BJ (cell line): ENCODE results near the gene EML3. TPM values are rescaled to one million over a fixed set of nuclear protein-coding genes. Genes with fewer than 3 reads are reported as not detected.
"Not testable (repeated sequence)": the region's sequence is repeated elsewhere in the genome, so short reads cannot be mapped to it uniquely, and the experiment has no call there.

ENCODE experiments used
- CTCF ChIA-PET: fragments of 350-600 bp; formaldehyde crosslinking; extraction: SDS; loops from one replicate; lab custom pipeline; 2021; ENCODE audit warnings: antibody characterized with exemption, inconsistent platforms; lab: Yijun Ruan, JAX
- POLR2A ChIA-PET: fragments of 300-600 bp; sonication (Branson Sonifier 250); formaldehyde crosslinking; extraction: SDS; loops from one replicate; lab custom pipeline; 2021; ENCODE audit warnings: antibody characterized with exemption; lab: Charles Lee
- DNase-seq: peaks from one replicate; pipeline ENCODE4 v3.0.0-alpha.2; 2011; ENCODE audit warnings: low read depth
- H3K27me3 ChIP-seq: 2 replicates; pipeline ENCODE4 v1.6.0; 2011; ENCODE audit warnings: low read length; ENCODE audit not compliant: control insufficient read depth, insufficient read depth
- H3K36me3 ChIP-seq: 2 replicates; pipeline ENCODE4 v1.5.1; 2011; ENCODE audit warnings: low read length; ENCODE audit not compliant: control insufficient read depth, insufficient read depth
- H3K4me3 ChIP-seq: 2 replicates; pipeline ENCODE4 v1.5.1; 2011; ENCODE audit warnings: low read depth, mild to moderate bottlenecking, control low read depth, low read length
- CTCF ChIP-seq: IDR thresholded peaks from 2 replicates; pipeline ENCODE4 v1.5.1; 2011; ENCODE audit warnings: low read depth, mild to moderate bottlenecking, control low read depth, inconsistent platforms, low read length, moderate library complexity; ENCODE audit not compliant: insufficient read depth
- polyA plus RNA-seq: library from polyadenylated mRNA; depleted of rRNA; stranded (reverse); fragments of >200 nt; gene quantifications from 2 replicates; pipeline ENCODE4 v1.2.3, GENCODE V29; 2011

The EML3 gene
- polyA plus RNA-seq, 1 experiment: 26.5 TPM

- POLR2A ChIA-PET: no interaction called here
- DNase-seq: no peak
- CTCF ChIA-PET: interaction anchor here (0.6 to 4.6 kb wide), 7 partner anchors 9 to 175 kb away, joined by 3 to 31 read pairs (median 3); no protein-coding TSS in a partner anchor
- no peak overlapping the region for H3K4me3 ChIP-seq
- H3K36me3 ChIP-seq: peaks cover 29% of the 10 kb centered on the region
- no peaks in the 10 kb centered on the region for H3K27me3 ChIP-seq
- TF ChIP-seq CTCF: no peak
Measured at GRCh38 chr11:62569611-62570010, 43.0 kb downstream of the EML3 start.

DNA sequence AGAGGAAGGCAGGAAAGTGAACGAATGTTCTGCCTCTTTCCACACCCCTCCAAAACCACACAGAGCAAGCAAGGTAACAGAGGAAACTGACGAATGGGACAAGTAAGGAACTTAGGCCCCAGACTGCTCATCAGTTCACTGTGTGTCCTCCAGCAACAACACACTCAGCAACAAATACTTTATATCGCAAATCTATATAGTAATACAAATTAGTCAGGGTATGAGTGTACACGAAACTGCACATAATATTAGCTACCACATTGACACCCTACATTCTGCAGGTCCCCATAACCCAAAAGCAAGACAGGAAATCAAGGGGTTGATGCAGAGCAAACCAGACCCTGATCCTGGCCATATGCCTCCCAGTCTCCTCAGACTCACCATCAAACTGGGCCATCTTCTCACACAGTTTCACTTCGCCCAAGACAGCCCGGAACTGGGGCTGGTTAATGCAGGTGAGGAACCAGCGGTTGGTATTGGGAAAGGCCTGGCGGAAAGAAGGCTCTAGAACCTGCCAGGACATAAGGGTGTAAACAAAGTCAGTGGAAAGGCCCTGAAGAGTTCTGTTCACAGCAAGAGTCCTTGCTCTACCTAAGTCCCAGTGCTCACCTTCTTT lies 45.4 kb downstream of the EML3 start:
- Histone ChIP-seq H3K36me3 (peaks cover 32% of the 10 kb centered on the region), H3K4me3 (no peak overlapping the region), H3K27me3 (no peaks in the 10 kb centered on the region)
- ChIA-PET CTCF (interaction anchor here (1.2 kb wide), 1 partner anchor 24 kb away, joined by 4 read pairs; no protein-coding TSS in a partner anchor), POLR2A (no interaction called here)
- TF ChIP-seq CTCF: no peak
- DNase-seq: no peak

DNA sequence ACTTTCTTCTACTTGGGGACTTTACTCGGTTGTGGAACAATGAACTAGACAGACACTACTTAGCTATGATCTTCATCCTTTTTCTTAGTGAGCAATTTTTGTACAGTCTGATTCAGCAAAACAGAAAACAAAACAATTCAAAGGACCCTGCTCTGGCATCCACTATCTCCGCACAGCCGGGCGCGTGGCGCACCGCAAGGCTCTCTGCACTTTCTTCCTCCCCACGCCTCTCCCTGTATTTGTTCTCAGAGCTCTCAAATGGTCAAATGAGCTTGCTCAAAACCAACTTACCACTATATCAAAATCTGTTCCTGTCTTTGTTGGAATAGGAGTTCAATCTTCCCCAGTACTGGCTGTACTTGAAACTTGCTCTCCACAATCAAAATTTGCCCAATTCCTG lies 46.3 kb downstream of the EML3 start:
- POLR2A ChIA-PET: no interaction called here
- Histone ChIP-seq H3K36me3 (peaks cover 28% of the 10 kb centered on the region), H3K27me3 (no peaks in the 10 kb centered on the region), H3K4me3 (no peak overlapping the region)
- CTCF ChIA-PET: interaction anchor here (0.9 to 1.2 kb wide), 3 partner anchors 24 to 172 kb away, joined by 3 to 7 read pairs (median 4); no protein-coding TSS in a partner anchor
- TF ChIP-seq CTCF: no peak
- no peak for DNase-seq

GRCh38 chr11:62565100-62565802 lies 47.3 kb downstream of the EML3 start:
- Histone ChIP-seq H3K27me3 (no peaks in the 10 kb centered on the region), H3K36me3 (peaks cover 23% of the 10 kb centered on the region), H3K4me3 (no peak overlapping the region)
- no peak for TF ChIP-seq CTCF
- ChIA-PET POLR2A (interaction anchor here (0.6 kb wide), 1 partner anchor 88 kb away, joined by 4 read pairs; the partner anchor contains the start of gene INTS5), CTCF (interaction anchor here (1.2 to 3.6 kb wide), 2 partner anchors 22 to 141 kb away, joined by 7 to 13 read pairs; no protein-coding TSS in a partner anchor)
- no peak for DNase-seq

GRCh38 chr11:62561677-62562230 lies 50.8 kb downstream of the EML3 start:
- CTCF ChIA-PET: interaction anchor here (0.6 to 4.9 kb wide), 13 partner anchors 9 to 170 kb away, joined by 3 to 66 read pairs (median 6); partner anchors contain the start of gene SCGB1A1
- peaks cover 19% of the 10 kb centered on the region for H3K36me3 ChIP-seq
- DNase-seq, H3K27me3 ChIP-seq, H3K4me3 ChIP-seq, POLR2A ChIA-PET: not testable (repeated sequence)
